Endothelial cell of umbilical vein (primary cell): Measurements from ENCODE around the gene RUNX2. TPM values are rescaled to one million over a fixed set of nuclear protein-coding genes. Genes with fewer than 3 reads are reported as not detected.
"Not testable (repeated sequence)": the region's sequence is repeated elsewhere in the genome, so short reads cannot be mapped to it uniquely, and the experiment has no call there.

Experiments
- BruUV-seq: library from RNA; stranded (reverse); fragments of 400-500 nt; replicated peaks from 2 replicates; lab custom pipeline; 2021; lab: Mats Ljungman, UMichigan
- CTCF ChIA-PET: fragments of 300-600, 350-600 bp; sonication (Branson Sonifier 250); formaldehyde crosslinking; loops from one replicate; lab custom pipeline; 2021; ENCODE audit warnings: antibody characterized with exemption, inconsistent platforms; lab: Charles Lee
- POLR2A ChIA-PET: fragments of 300-600, 350-600 bp; sonication (Branson Sonifier 250); formaldehyde crosslinking; loops from one replicate; lab custom pipeline; 2021; ENCODE audit warnings: antibody characterized with exemption, inconsistent platforms; lab: Charles Lee
- DNase-seq: peaks from one replicate; pipeline ENCODE4 v3.0.0-alpha.2; 2011; ENCODE audit warnings: low read depth, low spot score
- FAIRE-seq: peaks from 2 replicates; lab custom pipeline; 2011; peaks lifted over from hg19 to GRCh38; lab: Jason Lieb, UNC
- H2AFZ ChIP-seq: 2 replicates; pipeline ENCODE4 v1.6.0; 2012; ENCODE audit warnings: low read depth, low read length, control low read depth, inconsistent platforms
- H3K27ac ChIP-seq: 2 replicates; pipeline ENCODE4 v1.5.1; 2011; ENCODE audit warnings: low read depth, mild to moderate bottlenecking, control low read depth, low read length, moderate library complexity; ENCODE audit not compliant: insufficient read depth
- H3K27me3 ChIP-seq, 2 experiments: 2 replicates each; pipeline versions ENCODE4 v1.6.0 to v1.6.1; 2011; ENCODE audit warnings: low read length in 2 of 2, mixed read lengths in 1 of 2; ENCODE audit not compliant: control insufficient read depth in 2 of 2, insufficient read depth in 2 of 2
- H3K36me3 ChIP-seq, 2 experiments: 2 replicates in 1 of 2; 3 replicates in 1 of 2; pipeline ENCODE4 v1.5.1; 2011; ENCODE audit warnings: low read length in 2 of 2, mild to moderate bottlenecking in 1 of 2, moderate library complexity in 1 of 2; ENCODE audit not compliant: control insufficient read depth in 2 of 2, insufficient read depth in 2 of 2; ENCODE audit errors: extremely low read depth in 1 of 2
- H3K4me1 ChIP-seq: 3 replicates; pipeline ENCODE4 v1.5.1; 2011; ENCODE audit warnings: mild to moderate bottlenecking, low read length; ENCODE audit not compliant: control insufficient read depth, insufficient read depth; ENCODE audit errors: extremely low read depth
- H3K4me2 ChIP-seq: 2 replicates; pipeline ENCODE4 v1.6.1; 2011; ENCODE audit warnings: low read length, control low read depth, mixed read lengths; ENCODE audit not compliant: insufficient read depth
- H3K4me3 ChIP-seq, 3 experiments: fragments of 200-600 bp in 1 of 3; sonication (generic), shearing (Covaris generic) in 1 of 3; replicated peaks in 1 of 3; 2 replicates each; pipeline ENCODE4 v1.5.1; 2011 to 2016; ENCODE audit warnings: control low read depth in 3 of 3, low read length in 3 of 3, mild to moderate bottlenecking in 2 of 3, inconsistent platforms in 1 of 3, low read depth in 1 of 3, moderate library complexity in 1 of 3; ENCODE audit not compliant: insufficient read depth in 1 of 3
- H3K79me2 ChIP-seq: 2 replicates; pipeline ENCODE4 v1.6.0; 2012; ENCODE audit warnings: low read length, inconsistent platforms; ENCODE audit not compliant: control insufficient read depth, insufficient read depth
- H3K9ac ChIP-seq: replicated peaks from 2 replicates; pipeline ENCODE3; 2011; ENCODE audit warnings: low read length, control low read depth; ENCODE audit not compliant: insufficient read depth; ENCODE audit errors: extremely low read depth
- H3K9me1 ChIP-seq: replicated peaks from 3 replicates; pipeline ENCODE4 v1.6.0; 2011; ENCODE audit warnings: mild to moderate bottlenecking, low read length; ENCODE audit not compliant: control insufficient read depth, insufficient read depth; ENCODE audit errors: extremely low read depth
- H3K9me3 ChIP-seq: replicated peaks from 2 replicates; pipeline ENCODE4 v1.5.1; 2012; ENCODE audit warnings: low read length, inconsistent platforms; ENCODE audit not compliant: control insufficient read depth, insufficient read depth
- H4K20me1 ChIP-seq: replicated peaks from 2 replicates; pipeline ENCODE3; 2011; ENCODE audit warnings: mild to moderate bottlenecking, low read length; ENCODE audit not compliant: control insufficient read depth, insufficient read depth; ENCODE audit errors: extremely low read depth
- EZH2 ChIP-seq: IDR thresholded peaks from 2 replicates; pipeline ENCODE4 v1.6.1; 2012; ENCODE audit warnings: borderline replicate concordance, low read depth, mild to moderate bottlenecking, moderate library complexity, low read length, inconsistent platforms; ENCODE audit not compliant: severe bottlenecking
- FOS ChIP-seq: IDR thresholded peaks from 2 replicates; pipeline ENCODE4 v1.6.1; 2011; ENCODE audit warnings: mild to moderate bottlenecking, low read length, moderate library complexity, borderline replicate concordance; ENCODE audit not compliant: insufficient read depth
- GATA2 ChIP-seq: IDR thresholded peaks from 2 replicates; pipeline ENCODE4 v1.7.0; 2011; ENCODE audit warnings: low read depth, mild to moderate bottlenecking, moderate library complexity, mixed read lengths, low read length; ENCODE audit not compliant: insufficient read length, insufficient read depth
- JUN ChIP-seq: IDR thresholded peaks from 2 replicates; pipeline ENCODE4 v1.6.1; 2011; ENCODE audit warnings: borderline replicate concordance, low read depth; ENCODE audit not compliant: insufficient read length, insufficient read depth
- MYC ChIP-seq: IDR thresholded peaks from one replicate; pipeline ENCODE4 v1.6.1; 2011; ENCODE audit warnings: mild to moderate bottlenecking, low read depth, low read length
- POLR2A ChIP-seq: IDR thresholded peaks from 2 replicates; pipeline ENCODE4 v1.6.1; 2012; ENCODE audit warnings: low read depth, mild to moderate bottlenecking, control low read depth, low read length
- POLR2AphosphoS5 ChIP-seq: IDR thresholded peaks from 2 replicates; pipeline ENCODE4 v1.6.1; 2012; ENCODE audit warnings: low read depth, mild to moderate bottlenecking, control low read depth, low read length, moderate library complexity; ENCODE audit not compliant: insufficient read depth
- dilution Hi-C: fragments of 300-500 bp; cut with MboI; formaldehyde crosslinking; loops from one replicate; pipeline ENCODE4 v1.15.0; 2019; ENCODE audit warnings: low sequenced_read_pairs; ENCODE audit not compliant: extremely low pct_ligation_motif_present
- intact Hi-C: fragments of 100-400 bp; cut with micrococcal nuclease; formaldehyde crosslinking; loops from one replicate; pipeline ENCODE4 v1.10.0; 2022
- polyA plus RNA-seq, 4 experiments: library from polyadenylated mRNA; depleted of rRNA in 3 of 4; stranded (reverse) in 3 of 4; unstranded in 1 of 4; fragments of >200 nt; gene quantifications; 2 replicates each; pipeline versions ENCODE4 v1.2.1 to v1.2.3, GENCODE V29; 2011 to 2012; ENCODE audit warnings: missing spikeins in 1 of 4
- total RNA-seq: library from RNA; stranded (reverse); gene quantifications from 2 replicates; pipeline ENCODE4 v1.2.3, GENCODE V29; 2021
- TF ChIP-seq, protein P1 (sequence below): IDR thresholded peaks from 2 replicates; pipeline ENCODE4 v1.6.1; 2011; ENCODE audit not compliant: insufficient read depth, insufficient read length
- TF ChIP-seq, protein P2 (sequence below), 2 donors: IDR thresholded peaks; 1 replicate in 1 of 2; 2 replicates in 1 of 2; pipeline ENCODE4 v1.5.1; 2011; ENCODE audit warnings: low read length in 2 of 2, mild to moderate bottlenecking in 2 of 2, moderate library complexity in 2 of 2, control low read depth in 1 of 2, inconsistent platforms in 1 of 2, low read depth in 1 of 2; ENCODE audit not compliant: insufficient read depth in 1 of 2; ENCODE audit errors: extremely low read depth in 1 of 2

RUNX2 gene
- total and polyA plus RNA-seq, 2 donors (not counting 3 experiments of a cell fraction or from before 2014, with no cell fraction given), result 0.06 TPM; not detected in 1

GRCh38 chr6:45558858-45559257, 230.7 kb downstream of the RUNX2 start:
- TF ChIP-seq, protein P1, sequence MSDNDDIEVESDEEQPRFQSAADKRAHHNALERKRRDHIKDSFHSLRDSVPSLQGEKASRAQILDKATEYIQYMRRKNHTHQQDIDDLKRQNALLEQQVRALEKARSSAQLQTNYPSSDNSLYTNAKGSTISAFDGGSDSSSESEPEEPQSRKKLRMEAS, result no peak
- TF ChIP-seq EZH2 (no peak), FOS (no peak), JUN (no peak), MYC (no peak), GATA2 (no peak), POLR2A (no peak), POLR2AphosphoS5 (no peak)
- TF ChIP-seq, protein P2, sequence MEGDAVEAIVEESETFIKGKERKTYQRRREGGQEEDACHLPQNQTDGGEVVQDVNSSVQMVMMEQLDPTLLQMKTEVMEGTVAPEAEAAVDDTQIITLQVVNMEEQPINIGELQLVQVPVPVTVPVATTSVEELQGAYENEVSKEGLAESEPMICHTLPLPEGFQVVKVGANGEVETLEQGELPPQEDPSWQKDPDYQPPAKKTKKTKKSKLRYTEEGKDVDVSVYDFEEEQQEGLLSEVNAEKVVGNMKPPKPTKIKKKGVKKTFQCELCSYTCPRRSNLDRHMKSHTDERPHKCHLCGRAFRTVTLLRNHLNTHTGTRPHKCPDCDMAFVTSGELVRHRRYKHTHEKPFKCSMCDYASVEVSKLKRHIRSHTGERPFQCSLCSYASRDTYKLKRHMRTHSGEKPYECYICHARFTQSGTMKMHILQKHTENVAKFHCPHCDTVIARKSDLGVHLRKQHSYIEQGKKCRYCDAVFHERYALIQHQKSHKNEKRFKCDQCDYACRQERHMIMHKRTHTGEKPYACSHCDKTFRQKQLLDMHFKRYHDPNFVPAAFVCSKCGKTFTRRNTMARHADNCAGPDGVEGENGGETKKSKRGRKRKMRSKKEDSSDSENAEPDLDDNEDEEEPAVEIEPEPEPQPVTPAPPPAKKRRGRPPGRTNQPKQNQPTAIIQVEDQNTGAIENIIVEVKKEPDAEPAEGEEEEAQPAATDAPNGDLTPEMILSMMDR (IDR thresholded peaks at IDR 0.05; ENCODE audit: extremely low read depth in 1 of 2, insufficient read depth in 1 of 2, low read depth in 1 of 2, low read length in 2 of 2), result no peak
- intact Hi-C loops, result loop anchor here (10.0 kb wide), 1 partner anchor 156 kb away; no protein-coding TSS in a partner anchor
- CTCF ChIA-PET, result no interaction called here

GRCh38 chr6:45560321-45560820, 232.2 kb downstream of the RUNX2 start:
- DNase-seq, H3K4me3 ChIP-seq, BruUV-seq, H3K4me2 ChIP-seq, H3K27ac ChIP-seq, H3K9me1 ChIP-seq, CTCF ChIA-PET, H3K79me2 ChIP-seq, H3K4me1 ChIP-seq, H3K9ac ChIP-seq, FAIRE-seq, H3K36me3 ChIP-seq, intact Hi-C loops, H4K20me1 ChIP-seq, dilution Hi-C loops, H3K9me3 ChIP-seq, H2AFZ ChIP-seq: not testable (repeated sequence)
- POLR2A ChIA-PET, result interaction anchor here (0.7 kb wide), 1 partner anchor 30 kb away, joined by 11 read pairs; no protein-coding TSS in a partner anchor
- peaks cover 7 to 26% of the 10 kb centered on the region in 2 experiments for H3K27me3 ChIP-seq

More at GRCh38 chr6:45558858-45559257, 230.7 kb downstream of the RUNX2 start:
- peaks cover 11 to 27% of the 10 kb centered on the region in 2 experiments for H3K27me3 ChIP-seq
- no peak overlapping the region for H3K27ac ChIP-seq
- POLR2A ChIA-PET, result no interaction called here
- no peak overlapping the region for H3K9ac ChIP-seq
- H3K4me1 ChIP-seq, result no peaks in the 10 kb centered on the region
- no peak overlapping the region for H2AFZ ChIP-seq
- no peak overlapping the region for H3K4me3 ChIP-seq
- no peaks in the 10 kb centered on the region for H3K9me3 ChIP-seq
- FAIRE-seq (no peak), DNase-seq (no peak)
- no peaks in the 10 kb centered on the region for H4K20me1 ChIP-seq
- BruUV-seq, result no TSS peak
- H3K79me2 ChIP-seq, result no peaks in the 10 kb centered on the region
- H3K9me1 ChIP-seq, result no peaks in the 10 kb centered on the region
- no peak overlapping the region for H3K4me2 ChIP-seq
- no peaks in the 10 kb centered on the region for H3K36me3 ChIP-seq
- dilution Hi-C loops, result no loop called here
